DND-41 (cell line): ENCODE data around the gene YPEL1.

ENCODE experiments used
- ATAC-seq: fragments of 200-7000 bp; cut with Tn5 transposase; 3 replicates; pipeline ENCODE4 v1.9.1; 2021; ENCODE audit warnings: low read depth; ENCODE audit not compliant: insufficient read depth
- DNase-seq: peaks from one replicate; pipeline ENCODE4 v3.0.0-alpha.2; 2020
- H2AFZ ChIP-seq: 2 replicates; pipeline ENCODE4 v1.6.0; 2012; ENCODE audit warnings: low read depth, low read length
- H3K27ac ChIP-seq: 2 replicates; pipeline ENCODE4 v1.5.1; 2012; ENCODE audit warnings: low read length, inconsistent platforms
- H3K27me3 ChIP-seq: fragments of 200-600 bp; sonication (generic); 2 replicates; pipeline ENCODE4 v1.6.0; 2012; ENCODE audit warnings: low read length, mild to moderate bottlenecking, inconsistent platforms; ENCODE audit not compliant: insufficient read depth, poor library complexity
- H3K36me3 ChIP-seq: 2 replicates; pipeline ENCODE4 v1.5.1; 2012; ENCODE audit warnings: low read length, inconsistent platforms; ENCODE audit not compliant: insufficient read depth
- H3K4me1 ChIP-seq: 2 replicates; pipeline ENCODE4 v1.5.1; 2012; ENCODE audit warnings: mild to moderate bottlenecking, low read length; ENCODE audit not compliant: insufficient read depth
- H3K4me2 ChIP-seq: 2 replicates; pipeline ENCODE4 v1.6.0; 2012; ENCODE audit warnings: mild to moderate bottlenecking, moderate library complexity, low read length, inconsistent platforms; ENCODE audit not compliant: insufficient read depth
- H3K4me3 ChIP-seq, 2 experiments: fragments of 200-600 bp in 1 of 2; shearing (Covaris generic) in 1 of 2; 2 replicates each; pipeline ENCODE4 v1.5.1; 2012 to 2016; ENCODE audit warnings: inconsistent platforms in 2 of 2, low read length in 2 of 2, mild to moderate bottlenecking in 2 of 2, low read depth in 1 of 2, moderate library complexity in 1 of 2
- H3K79me2 ChIP-seq: 2 replicates; pipeline ENCODE4 v1.6.0; 2012; ENCODE audit warnings: low read length, inconsistent platforms; ENCODE audit not compliant: insufficient read depth
- H3K9ac ChIP-seq: 2 replicates; pipeline ENCODE4 v1.6.0; 2012; ENCODE audit warnings: low read depth, mild to moderate bottlenecking, inconsistent platforms, low read length, moderate library complexity
- H3K9me3 ChIP-seq: 2 replicates; pipeline ENCODE4 v1.5.1; 2012; ENCODE audit warnings: low read length, moderate library complexity, mild to moderate bottlenecking, inconsistent platforms; ENCODE audit not compliant: insufficient read depth, severe bottlenecking
- H4K20me1 ChIP-seq: 2 replicates; pipeline ENCODE4 v1.6.0; 2012; ENCODE audit warnings: low read length; ENCODE audit not compliant: insufficient read depth
- CTCF ChIP-seq: IDR thresholded peaks from 2 replicates; pipeline ENCODE4 v1.5.1; 2012; ENCODE audit warnings: borderline replicate concordance, low read length, moderate library complexity, mild to moderate bottlenecking; ENCODE audit not compliant: poor library complexity, severe bottlenecking; ENCODE audit errors: extremely low read depth
- EZH2 ChIP-seq: IDR thresholded peaks from 3 replicates; pipeline ENCODE4 v1.6.1; 2012; ENCODE audit warnings: borderline replicate concordance, low read depth, mild to moderate bottlenecking, moderate library complexity, low read length, inconsistent platforms; ENCODE audit not compliant: severe bottlenecking

YPEL1 gene

GRCh38 chr22:21741790-21742189, 6.2 kb upstream of the YPEL1 start:
- Histone ChIP-seq H3K27me3 (no peaks in the 10 kb centered on the region), H3K4me1 (peaks cover 17% of the 10 kb centered on the region), H3K79me2 (no peaks in the 10 kb centered on the region), H3K36me3 (no peaks in the 10 kb centered on the region), H2AFZ (no peak overlapping the region), H3K4me3 (no peak overlapping the region), H4K20me1 (no peaks in the 10 kb centered on the region), H3K4me2 (no peak overlapping the region), H3K27ac (no peak overlapping the region), H3K9ac (no peak overlapping the region), H3K9me3 (no peaks in the 10 kb centered on the region)
- TF ChIP-seq CTCF (no peak), EZH2 (no peak)
- DNase-seq, result no peak
- no peak for ATAC-seq

GRCh38 chr22:21741059-21741458, 5.5 kb upstream of the YPEL1 start:
- no peaks in the 10 kb centered on the region for H3K36me3 ChIP-seq
- H3K9ac ChIP-seq, result no peak overlapping the region
- H3K27me3 ChIP-seq, result no peaks in the 10 kb centered on the region
- H3K4me2 ChIP-seq, result no peak overlapping the region
- ATAC-seq (no peak), DNase-seq (no peak)
- TF ChIP-seq EZH2 (no peak), CTCF (no peak)
- H3K4me1 ChIP-seq, result peaks cover 19% of the 10 kb centered on the region
- no peaks in the 10 kb centered on the region for H3K9me3 ChIP-seq
- H3K27ac ChIP-seq, result no peak overlapping the region
- H2AFZ ChIP-seq, result no peak overlapping the region
- no peaks in the 10 kb centered on the region for H4K20me1 ChIP-seq
- no peak overlapping the region for H3K4me3 ChIP-seq
- H3K79me2 ChIP-seq, result no peaks in the 10 kb centered on the region

GRCh38 chr22:21739828-21740377, 4.3 kb upstream of the YPEL1 start:
- TF ChIP-seq EZH2 (no peak), CTCF (no peak)
- H3K27me3 ChIP-seq, result no peaks in the 10 kb centered on the region

GRCh38 chr22:21738966-21739365, 3.4 kb upstream of the YPEL1 start:
- Histone ChIP-seq H3K36me3 (peaks cover 2% of the 10 kb centered on the region; the same call in 1 of the 2 replicates), H4K20me1 (no peaks in the 10 kb centered on the region), H3K4me2 (no peak overlapping the region), H3K4me3 (no peak overlapping the region), H3K27me3 (no peaks in the 10 kb centered on the region), H3K79me2 (peaks cover 13% of the 10 kb centered on the region), H3K4me1 (peaks cover 31% of the 10 kb centered on the region), H3K9ac (no peak overlapping the region), H3K27ac (no peak overlapping the region), H2AFZ (no peak overlapping the region), H3K9me3 (no peaks in the 10 kb centered on the region)
- ATAC-seq, result no peak
- peak; percentile 29 for DNase-seq
- TF ChIP-seq CTCF (no peak), EZH2 (no peak)

More at GRCh38 chr22:21739828-21740377, 4.3 kb upstream of the YPEL1 start:
- peaks cover 22% of the 10 kb centered on the region for H3K4me1 ChIP-seq
- H3K79me2 ChIP-seq, result peaks cover 4% of the 10 kb centered on the region
- ATAC-seq (no peak), DNase-seq (no peak)
- no peaks in the 10 kb centered on the region for H4K20me1 ChIP-seq
- no peaks in the 10 kb centered on the region for H3K9me3 ChIP-seq
- no peak overlapping the region for H2AFZ ChIP-seq
- H3K4me3 ChIP-seq, result no peak overlapping the region
- H3K27ac ChIP-seq, result no peak overlapping the region
- H3K36me3 ChIP-seq, result no peaks in the 10 kb centered on the region
- no peak overlapping the region for H3K4me2 ChIP-seq
- H3K9ac ChIP-seq, result no peak overlapping the region
